Measurements from ENCODE around the gene FRS3. TPM values are rescaled to one million over a fixed set of nuclear protein-coding genes. Genes with fewer than 3 reads are reported as not detected.
A peak's percentile ranks its signal among the peaks of the same experiment; 100 is the strongest.

Gene FRS3
- total RNA-seq, 1 experiment from 2014 or later = 5.9 TPM

GRCh38 chr6:41735427-41736185, 44.1 kb downstream of the FRS3 start, which contains the start of gene TFEB (continued):
- no peak for TF ChIP-seq REST (IDR thresholded peaks at IDR 0.05; ENCODE audit: low read depth)

GRCh38 chr6:41734666-41735426, 44.9 kb downstream of the FRS3 start:
- ChIA-PET CTCF (interaction anchor here (0.8 to 2.7 kb wide), 8 partner anchors 15 to 495 kb away, joined by 3 to 19 read pairs (median 5); partner anchors contain the start of gene TOMM6), RAD21 (ENCODE audit: low non-redundant PET in 1 of 2, low total read pairs in 2 of 2, uncharacterized antibody in 2 of 2, unreplicated experiment in 2 of 2) (interaction anchor here (0.6 to 1.4 kb wide), 2 partner anchors 21 to 1286 kb away, joined by 3 to 4 read pairs; partner anchors contain the start of gene RRP36 (in 1 of the 2)), POLR2A (interaction anchor here (0.8 kb wide), 1 partner anchor 9 kb away, joined by 3 read pairs; no protein-coding TSS in a partner anchor)
- peak overlapping the region; percentile 51 for H3K9ac ChIP-seq (ENCODE audit: low read length)
- H2AFZ ChIP-seq (ENCODE audit: low read depth, low read length, poor library complexity, severe bottlenecking) = no peak overlapping the region
- peak overlapping the region; percentile 98 for H3K4me2 ChIP-seq (ENCODE audit: low read length)
- peak; percentile 65 for ATAC-seq
- no peaks in the 10 kb centered on the region for H3K79me2 ChIP-seq (ENCODE audit: insufficient read depth, low read length)
- H3K36me3 ChIP-seq (ENCODE audit: control insufficient read depth in 1 of 2, insufficient read depth in 2 of 2, low read length in 2 of 2) = no peaks in the 10 kb centered on the region
- no peaks in the 10 kb centered on the region for H3K9me2 ChIP-seq (ENCODE audit: insufficient read depth)
- no peaks in the 10 kb centered on the region for H3K27me3 ChIP-seq (ENCODE audit: insufficient read depth, low read length)
- peak overlapping the region; percentile 58 to 76 for H3K4me3 ChIP-seq (replicated peaks in 1 of 2; ENCODE audit: low read depth in 1 of 2, low read length in 2 of 2)
- no TSS peak for BruUV-seq (replicated peaks)
- peaks cover 13 to 26% of the 10 kb centered on the region in 2 experiments for H3K4me1 ChIP-seq (ENCODE audit: control insufficient read depth in 1 of 2, insufficient read depth in 2 of 2, low read length in 2 of 2)
- peak overlapping the region; percentile 75; the same call in 1 of the 2 replicates for H3K27ac ChIP-seq (ENCODE audit: low read depth, low read length)
- intact Hi-C loops (cut with micrococcal nuclease) = loop anchor here (2.0 kb wide), 1 partner anchor 44 kb away; the partner anchor contains the start of gene FRS3
- DNase-seq (ENCODE audit: low read depth, low spot score) = peak; percentile 45
- H3K9me3 ChIP-seq (ENCODE audit: control insufficient read depth in 1 of 2, insufficient read depth in 1 of 2, low read depth in 1 of 2, low read length in 2 of 2) = no peaks in the 10 kb centered on the region
- TF ChIP-seq REST (IDR thresholded peaks at IDR 0.05; ENCODE audit: low read depth) (no peak), POLR2AphosphoS5 (IDR thresholded peaks at IDR 0.05; ENCODE audit: low read depth, low read length) (peak; percentile 60; the same call in 1 of the 2 replicates), SP1 (IDR thresholded peaks at IDR 0.05; ENCODE audit: low read depth) (0 out of 2 replicates have a peak, but pooled peaks have one; percentile 18), FOSL1 (IDR thresholded peaks at IDR 0.05; ENCODE audit: low read depth) (no peak), EGR1 (IDR thresholded peaks at IDR 0.05; ENCODE audit: low read depth) (peak; percentile 49; the same call in 1 of the 2 replicates), MAX (IDR thresholded peaks at IDR 0.05) (0 out of 2 replicates have a peak, but pooled peaks have one; percentile 29), ZFX (IDR thresholded peaks at IDR 0.05) (peak; percentile 46; the same call in 1 of the 2 replicates)
- no peaks in the 10 kb centered on the region for H4K20me1 ChIP-seq (ENCODE audit: insufficient read depth)
